ENCODE data around the gene CFAP70.

DNA sequence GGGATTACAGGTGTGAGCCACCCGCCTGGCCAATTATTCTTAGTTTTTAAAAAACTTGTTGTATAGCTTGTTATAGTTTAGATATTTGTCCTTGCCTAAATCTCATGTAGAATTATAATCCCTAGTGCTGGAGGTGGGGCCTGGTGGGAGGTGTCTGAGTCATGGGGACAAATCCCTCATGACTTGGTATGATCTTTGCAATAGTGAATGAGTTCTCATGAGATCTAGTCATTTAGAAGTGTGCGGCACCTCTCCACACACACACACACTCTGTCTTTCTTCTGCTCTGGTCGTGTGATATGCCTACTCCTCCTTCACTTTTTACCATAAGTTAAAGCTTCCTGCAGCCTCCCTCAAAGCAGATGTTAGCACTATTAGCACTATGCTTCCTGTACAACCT lies 153.6 kb downstream of the CFAP70 start:
- TF ChIP-seq, protein P1, sequence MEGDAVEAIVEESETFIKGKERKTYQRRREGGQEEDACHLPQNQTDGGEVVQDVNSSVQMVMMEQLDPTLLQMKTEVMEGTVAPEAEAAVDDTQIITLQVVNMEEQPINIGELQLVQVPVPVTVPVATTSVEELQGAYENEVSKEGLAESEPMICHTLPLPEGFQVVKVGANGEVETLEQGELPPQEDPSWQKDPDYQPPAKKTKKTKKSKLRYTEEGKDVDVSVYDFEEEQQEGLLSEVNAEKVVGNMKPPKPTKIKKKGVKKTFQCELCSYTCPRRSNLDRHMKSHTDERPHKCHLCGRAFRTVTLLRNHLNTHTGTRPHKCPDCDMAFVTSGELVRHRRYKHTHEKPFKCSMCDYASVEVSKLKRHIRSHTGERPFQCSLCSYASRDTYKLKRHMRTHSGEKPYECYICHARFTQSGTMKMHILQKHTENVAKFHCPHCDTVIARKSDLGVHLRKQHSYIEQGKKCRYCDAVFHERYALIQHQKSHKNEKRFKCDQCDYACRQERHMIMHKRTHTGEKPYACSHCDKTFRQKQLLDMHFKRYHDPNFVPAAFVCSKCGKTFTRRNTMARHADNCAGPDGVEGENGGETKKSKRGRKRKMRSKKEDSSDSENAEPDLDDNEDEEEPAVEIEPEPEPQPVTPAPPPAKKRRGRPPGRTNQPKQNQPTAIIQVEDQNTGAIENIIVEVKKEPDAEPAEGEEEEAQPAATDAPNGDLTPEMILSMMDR (conservative IDR thresholded peaks at IDR 0.05; ENCODE audit: low read depth, low read length), result no peak
- no peak for TF ChIP-seq EZH2phosphoT487 (IDR thresholded peaks at IDR 0.05; ENCODE audit: borderline replicate concordance, low read length)
- no peak for TF ChIP-seq EZH2 (IDR thresholded peaks at IDR 0.05; ENCODE audit: low read length, unreplicated experiment)
